RWPE2 (cell line): ENCODE data around the gene MOGAT3.
A peak's percentile ranks its signal among the peaks of the same experiment; 100 is the strongest.

Experiments
- ATAC-seq: fragments of 200-7000 bp; cut with Tn5 transposase; 3 replicates; pipeline ENCODE4 v1.9.1; 2021; ENCODE audit warnings: low read depth
- DNase-seq: peaks from one replicate; pipeline ENCODE4 v3.0.0-alpha.2; 2020; ENCODE audit warnings: low spot score
- H3K27ac ChIP-seq: fragments of 450-650 bp; 2 replicates; pipeline ENCODE4 v1.5.1; 2017; ENCODE audit warnings: mild to moderate bottlenecking; ENCODE audit not compliant: poor library complexity, severe bottlenecking
- H3K27me3 ChIP-seq: fragments of 250-450 bp; sonication (Bioruptor Pico); 2 replicates; pipeline ENCODE4 v1.5.1; 2021; ENCODE audit warnings: mild to moderate bottlenecking, moderate library complexity; ENCODE audit not compliant: insufficient read depth, poor library complexity, severe bottlenecking
- H3K36me3 ChIP-seq: fragments of 250-450 bp; sonication (Bioruptor Pico); 2 replicates; pipeline ENCODE4 v1.5.1; 2020; ENCODE audit warnings: low read depth, mild to moderate bottlenecking, moderate library complexity
- H3K4me1 ChIP-seq: fragments of 250-450 bp; sonication (Bioruptor Pico); 2 replicates; pipeline ENCODE4 v1.5.1; 2021; ENCODE audit warnings: mild to moderate bottlenecking, moderate library complexity; ENCODE audit not compliant: insufficient read depth, poor library complexity, severe bottlenecking
- H3K4me3 ChIP-seq: fragments of 250-450 bp; sonication (Bioruptor Pico); 2 replicates; pipeline ENCODE4 v1.5.1; 2021; ENCODE audit warnings: mild to moderate bottlenecking, moderate library complexity; ENCODE audit not compliant: severe bottlenecking
- H3K9me3 ChIP-seq: fragments of 250-450 bp; sonication (Bioruptor Pico); 2 replicates; pipeline ENCODE4 v1.5.1; 2021; ENCODE audit warnings: mild to moderate bottlenecking, moderate library complexity; ENCODE audit not compliant: severe bottlenecking
- CTCF ChIP-seq: fragments of 450-650 bp; IDR thresholded peaks from one replicate; pipeline ENCODE4 v1.5.1; 2017; ENCODE audit warnings: mild to moderate bottlenecking, moderate library complexity; ENCODE audit not compliant: poor library complexity, severe bottlenecking

Gene MOGAT3

DNA sequence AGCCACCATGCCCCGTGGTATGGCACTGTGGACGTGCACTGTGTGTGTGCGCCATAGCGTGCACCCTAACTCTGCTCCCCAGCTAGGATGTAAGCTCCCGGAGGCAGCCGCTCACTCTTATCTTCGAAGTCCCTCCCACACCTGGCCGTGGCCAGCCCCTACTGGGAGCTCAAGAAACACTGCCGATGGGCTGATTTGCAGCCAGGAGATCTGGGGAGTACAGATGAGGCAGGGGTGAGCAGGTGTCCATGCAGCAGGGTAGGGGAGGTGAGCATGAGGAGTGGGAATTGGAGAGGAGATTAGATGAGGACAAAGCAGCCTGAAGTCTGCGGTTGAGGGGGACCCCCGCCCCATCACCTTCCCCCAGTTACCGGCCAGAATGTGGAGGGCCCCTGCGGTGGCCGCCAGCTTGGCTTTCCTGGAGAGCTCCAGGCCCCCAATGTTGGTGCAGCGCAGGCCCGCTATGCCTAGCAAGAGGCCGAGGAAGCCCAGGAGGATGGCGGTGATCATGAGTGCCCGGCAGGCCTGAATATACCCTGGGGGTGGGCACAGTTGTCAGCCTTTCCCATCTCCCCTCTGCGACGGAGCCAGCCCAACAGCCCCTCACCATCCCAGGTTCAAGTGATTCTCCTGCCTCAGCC lies 33.2 kb upstream of the MOGAT3 start:
- no peak for TF ChIP-seq CTCF
- no peaks in the 10 kb centered on the region for H3K36me3 ChIP-seq
- ATAC-seq = no peak
- no peak overlapping the region for H3K4me3 ChIP-seq
- H3K27me3 ChIP-seq = no peaks in the 10 kb centered on the region
- peaks cover 7% of the 10 kb centered on the region for H3K4me1 ChIP-seq
- H3K9me3 ChIP-seq = no peaks in the 10 kb centered on the region
- DNase-seq = no peak
- no peak overlapping the region for H3K27ac ChIP-seq

- Histone ChIP-seq H3K27ac (peak overlapping the region; percentile 59), H3K27me3 (no peaks in the 10 kb centered on the region), H3K4me1 (peaks cover 7% of the 10 kb centered on the region), H3K9me3 (no peaks in the 10 kb centered on the region), H3K36me3 (0 out of 2 replicates have a peak, but pooled peaks cover 5% of the 10 kb centered on the region), H3K4me3 (peak overlapping the region; percentile 52)
- no peak for TF ChIP-seq CTCF
- ATAC-seq (peak; percentile 95), DNase-seq (peak; percentile 86)
These were observed 31.5 kb upstream of the MOGAT3 start for GRCh38 chr7:101232141-101232850.

GRCh38 chr7:101231644-101232043 lies 30.8 kb upstream of the MOGAT3 start:
- Histone ChIP-seq H3K36me3 (peaks cover 8% of the 10 kb centered on the region; the same call in 1 of the 2 replicates), H3K9me3 (no peaks in the 10 kb centered on the region), H3K4me1 (peaks cover 7% of the 10 kb centered on the region), H3K27ac (peak overlapping the region; percentile 59), H3K27me3 (no peaks in the 10 kb centered on the region), H3K4me3 (peak overlapping the region; percentile 52)
- DNase-seq = no peak
- ATAC-seq = no peak
- TF ChIP-seq CTCF = no peak

DNA sequence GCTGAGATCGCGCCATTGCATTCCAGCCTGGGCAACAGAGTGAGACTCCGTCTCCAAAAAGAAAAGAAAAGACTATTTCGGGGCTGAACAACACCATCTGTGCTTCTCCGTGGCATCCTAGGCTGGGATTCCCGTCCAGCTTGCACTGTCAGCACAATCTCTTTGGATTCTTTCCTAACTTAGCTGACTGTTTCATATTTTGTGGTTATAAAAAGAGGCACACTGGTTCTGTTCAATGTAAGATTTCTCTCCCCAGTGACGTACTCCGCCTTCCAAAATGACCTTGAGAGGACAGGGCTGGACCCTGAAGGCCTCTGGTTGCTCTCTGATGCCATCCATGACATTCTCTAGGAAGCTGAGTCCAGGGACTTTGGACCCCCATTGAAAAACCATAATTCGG lies 25.9 kb upstream of the MOGAT3 start:
- Histone ChIP-seq H3K4me1 (peaks cover 3% of the 10 kb centered on the region), H3K36me3 (peaks cover 35% of the 10 kb centered on the region), H3K9me3 (no peaks in the 10 kb centered on the region), H3K4me3 (no peak overlapping the region), H3K27me3 (no peaks in the 10 kb centered on the region), H3K27ac (no peak overlapping the region)
- DNase-seq (no peak), ATAC-seq (no peak)
- TF ChIP-seq CTCF = no peak

DNA sequence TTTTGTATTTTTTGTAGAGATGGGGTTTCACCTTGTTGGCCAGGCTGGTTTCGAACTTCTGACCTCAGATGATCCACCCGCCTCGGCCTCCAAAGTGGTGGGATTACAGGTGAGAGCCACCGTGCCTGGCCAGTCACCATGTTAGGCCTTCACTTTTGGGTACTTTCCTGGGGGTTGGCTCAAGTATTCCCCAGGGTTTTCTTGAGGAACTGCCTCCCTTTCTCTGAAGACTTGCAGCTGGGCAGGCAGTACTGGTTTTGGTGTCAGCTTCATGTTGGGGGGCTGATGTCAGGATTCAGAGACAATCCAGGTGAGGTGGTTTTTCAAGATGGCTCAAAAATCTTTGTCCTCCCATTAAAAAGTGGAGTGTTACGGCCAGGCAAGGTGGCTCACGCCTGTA lies 24.8 kb upstream of the MOGAT3 start:
- DNase-seq (no peak), ATAC-seq (no peak)
- Histone ChIP-seq H3K9me3 (no peaks in the 10 kb centered on the region), H3K4me1 (no peaks in the 10 kb centered on the region), H3K4me3 (no peak overlapping the region), H3K36me3 (peaks cover 35% of the 10 kb centered on the region), H3K27ac (no peak overlapping the region), H3K27me3 (no peaks in the 10 kb centered on the region)
- no peak for TF ChIP-seq CTCF
